GM18861 (cell line): ENCODE data around the gene GLOD4.
"Not testable (repeated sequence)": the region's sequence is repeated elsewhere in the genome, so short reads cannot be mapped to it uniquely, and the experiment has no call there.

Source experiments
- ATAC-seq: cut with Tn5 transposase; IDR thresholded peaks from one replicate; pipeline ENCODE4 v1.9.1; 2021; ENCODE audit not compliant: unreplicated experiment

Gene GLOD4

GRCh38 chr17:778096-778495, 4.0 kb downstream of the GLOD4 start:
- ATAC-seq, result no peak

DNA sequence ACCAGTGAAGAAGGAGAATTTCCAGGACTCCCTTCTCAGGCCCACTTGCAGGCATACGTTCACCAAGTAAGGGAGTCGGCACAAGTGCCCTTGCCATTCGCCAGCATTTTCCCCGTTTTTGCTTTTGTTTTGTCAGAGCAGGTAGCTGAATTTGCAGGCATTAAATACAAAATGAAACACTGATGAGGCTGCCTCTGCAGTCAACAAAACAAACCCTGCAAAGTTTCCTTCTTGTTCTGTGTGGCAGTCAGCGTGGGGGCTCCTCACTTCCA, 7.8 kb downstream of the GLOD4 start:
- no peak for ATAC-seq

- ATAC-seq, result no peak
These were observed 8.4 kb downstream of the GLOD4 start for GRCh38 chr17:773467-774312.

DNA sequence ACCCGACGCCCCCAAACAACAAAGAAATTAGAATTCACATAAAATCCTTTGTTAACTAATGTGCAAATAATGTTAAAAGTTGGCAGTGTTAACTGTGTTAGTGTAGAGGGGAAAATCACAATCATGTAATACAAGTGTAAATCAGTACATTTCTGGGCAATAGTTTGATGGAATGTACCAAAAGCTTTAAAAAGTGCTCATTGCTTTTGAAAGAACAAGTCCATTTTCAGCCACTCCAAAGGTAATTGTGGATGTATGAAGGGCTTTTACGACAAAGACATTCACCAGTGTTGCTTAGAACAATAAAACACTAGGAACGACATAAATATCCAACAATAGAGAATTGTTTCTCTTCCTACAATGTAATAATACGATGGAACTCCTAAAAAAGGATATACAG, 9.1 kb downstream of the GLOD4 start:
- ATAC-seq, result no peak

GRCh38 chr17:767076-767475, 15.0 kb downstream of the GLOD4 start:
- ATAC-seq, result no peak

DNA sequence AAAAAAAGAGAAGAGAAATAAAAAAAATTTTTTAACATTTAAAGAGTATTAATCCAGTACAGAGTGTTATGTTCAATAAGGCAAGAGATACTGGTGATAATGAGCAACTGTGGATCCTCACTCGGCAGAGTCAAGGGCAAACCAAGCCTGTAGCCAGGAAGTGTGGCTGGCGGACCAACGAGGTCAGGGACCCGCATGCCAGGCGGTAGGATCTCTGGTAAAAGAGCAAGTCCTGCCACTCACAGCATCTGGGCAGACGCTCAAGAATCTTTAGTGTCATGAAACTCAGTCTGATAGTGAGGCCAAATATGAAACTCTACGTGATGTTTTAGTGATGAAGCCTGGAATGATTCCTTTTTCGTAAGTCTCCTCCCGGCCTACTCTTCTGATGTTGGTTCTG, 21.7 kb downstream of the GLOD4 start:
- ATAC-seq, result no peak

- ATAC-seq, result no peak
These were observed 22.1 kb downstream of the GLOD4 start for GRCh38 chr17:759964-760363.

DNA sequence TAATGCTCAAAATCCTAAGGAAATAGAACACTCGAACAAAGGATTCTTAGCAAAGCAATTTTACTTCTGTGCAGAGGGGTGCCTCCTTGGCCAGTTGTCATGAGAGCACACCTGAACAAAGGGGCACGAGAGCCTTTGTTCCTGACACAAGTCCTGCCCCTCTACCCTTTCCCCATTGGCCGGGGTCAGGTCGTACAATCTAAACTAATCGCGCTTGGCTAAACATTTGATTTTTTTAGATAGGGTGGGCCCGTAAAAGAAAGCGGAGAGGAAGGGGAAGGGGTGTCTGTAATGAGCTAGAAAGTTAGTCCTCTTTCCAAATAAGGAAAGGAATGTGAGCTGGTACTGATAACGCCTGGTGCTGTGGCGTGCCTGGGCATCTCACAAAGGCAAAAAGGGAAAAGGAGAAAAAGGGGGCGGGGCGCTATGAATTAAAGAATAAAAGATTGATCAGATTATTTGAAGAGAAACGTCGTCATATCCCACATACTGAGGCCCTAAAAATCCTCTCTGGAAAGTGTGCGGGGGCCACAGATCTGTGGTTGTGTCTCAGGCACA, 26.0 kb downstream of the GLOD4 start:
- ATAC-seq, result not testable (repeated sequence)

DNA sequence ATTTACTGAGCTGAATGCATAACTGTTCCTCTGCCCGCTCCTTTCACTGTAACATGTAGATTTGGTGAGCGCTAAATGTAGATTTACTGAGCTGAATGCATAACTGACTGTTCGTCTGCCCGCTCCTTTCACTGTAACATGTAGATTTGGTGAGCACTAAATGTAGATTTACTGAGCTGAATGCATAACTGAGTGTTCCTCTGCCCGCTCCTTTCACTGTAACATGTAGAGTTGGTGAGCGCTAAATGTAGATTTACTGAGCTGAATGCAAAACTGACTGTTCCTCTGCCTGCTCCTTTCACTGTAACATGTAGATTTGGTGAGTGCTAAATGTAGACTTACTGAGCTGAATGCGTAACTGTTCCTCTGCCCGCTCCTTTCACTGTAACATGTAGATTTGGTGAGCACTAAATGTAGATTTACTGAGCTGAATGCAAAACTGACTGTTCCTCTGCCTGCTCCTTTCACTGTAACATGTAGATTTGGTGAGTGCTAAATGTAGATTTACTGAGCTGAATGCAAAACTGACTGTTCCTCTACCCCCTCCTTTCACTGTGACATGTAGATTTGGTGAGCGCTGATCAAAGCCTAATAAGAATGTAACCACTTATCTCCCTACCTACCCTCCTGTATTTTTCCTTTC, 26.6 kb downstream of the GLOD4 start:
- not testable (repeated sequence) for ATAC-seq

DNA sequence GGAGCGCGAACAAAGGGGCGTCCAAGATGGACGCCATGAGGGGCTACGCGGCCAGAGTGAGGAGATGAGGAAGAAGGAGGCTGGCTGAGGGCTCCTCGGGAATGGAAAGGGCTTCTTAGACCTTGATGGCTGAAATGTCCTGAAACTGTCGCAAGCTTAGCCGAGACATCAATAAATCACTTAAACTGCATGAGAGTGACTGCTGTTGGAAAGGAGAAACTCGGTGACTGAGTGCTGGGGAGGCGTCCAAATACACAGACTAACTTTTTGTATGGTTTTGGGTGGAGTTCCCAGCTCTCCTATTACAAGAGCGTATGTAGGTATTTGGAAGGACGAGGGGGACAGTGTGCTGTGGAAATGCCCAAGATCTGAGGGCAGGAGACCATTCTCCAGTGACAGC, 28.7 kb downstream of the GLOD4 start:
- no peak for ATAC-seq

GRCh38 chr17:752620-753219, 29.4 kb downstream of the GLOD4 start:
- no peak for ATAC-seq

DNA sequence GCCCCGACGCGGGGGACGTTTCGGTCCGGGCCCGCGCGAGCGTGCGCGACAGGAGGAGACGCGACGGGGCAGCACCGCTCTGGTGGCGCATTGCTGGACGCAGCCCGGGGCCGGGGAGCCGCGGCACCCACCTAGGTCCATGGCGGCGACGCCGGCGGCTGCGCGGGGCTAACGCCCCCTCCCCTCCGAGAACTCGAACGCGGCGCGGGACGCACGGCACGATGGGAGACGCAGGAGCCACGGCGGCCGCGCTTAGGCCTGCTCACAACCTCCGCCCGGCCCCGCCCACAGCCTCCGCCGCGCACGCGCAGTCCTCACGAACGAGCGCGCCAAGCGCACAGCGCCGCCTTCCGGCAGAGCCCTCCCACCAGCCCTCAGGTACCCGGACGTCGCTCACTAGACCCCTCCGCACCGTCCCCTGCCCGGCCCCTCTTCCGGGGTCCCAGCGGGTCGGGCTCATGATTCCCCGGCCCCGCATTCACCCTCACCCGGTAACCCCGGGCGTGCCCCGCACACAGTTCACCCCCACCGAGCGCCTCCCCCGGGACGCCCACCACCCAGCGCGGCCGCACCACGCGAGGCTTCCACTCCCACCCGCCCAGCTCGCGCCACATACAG, 30.0 kb downstream of the GLOD4 start, which contains the start of gene GEMIN4:
Gene GEMIN4 (minus strand): TSS at position 263 of the 618 bp plus-strand sequence. CDS start 122 bp downstream, at position 141.
- peak; percentile 78 for ATAC-seq

- ATAC-seq, result peak; percentile 23
These were observed 30.6 kb downstream of the GLOD4 start for GRCh38 chr17:751269-752001.

DNA sequence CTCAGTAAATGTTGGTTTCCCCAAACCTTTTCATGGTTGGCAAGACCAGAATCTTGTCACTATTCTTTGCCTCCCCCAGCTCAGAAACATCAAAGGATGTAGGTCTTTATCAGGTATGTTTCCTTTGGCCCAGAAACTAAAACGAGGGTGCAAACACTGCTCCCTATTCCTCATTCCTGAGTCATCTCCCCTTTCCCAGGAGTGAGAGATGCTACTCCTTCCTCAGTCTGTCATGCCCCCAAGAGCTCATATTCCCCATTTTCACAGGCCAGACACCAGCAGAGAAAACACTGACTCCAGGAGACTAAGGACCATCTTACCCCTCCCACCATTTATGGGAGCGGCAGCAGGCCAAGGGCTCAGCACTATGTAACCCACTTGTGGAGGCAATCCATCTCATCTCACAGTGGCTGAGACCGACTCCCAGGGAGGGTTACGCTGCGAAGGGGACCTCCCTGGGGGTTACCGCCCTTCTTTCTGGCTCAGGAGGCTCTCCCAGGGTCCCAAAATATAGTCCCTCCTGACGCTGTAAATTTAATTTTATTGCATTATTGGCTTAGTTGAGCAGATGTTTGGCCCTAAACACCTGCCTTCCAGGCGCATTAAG, 31.5 kb downstream of the GLOD4 start:
- ATAC-seq, result no peak

DNA sequence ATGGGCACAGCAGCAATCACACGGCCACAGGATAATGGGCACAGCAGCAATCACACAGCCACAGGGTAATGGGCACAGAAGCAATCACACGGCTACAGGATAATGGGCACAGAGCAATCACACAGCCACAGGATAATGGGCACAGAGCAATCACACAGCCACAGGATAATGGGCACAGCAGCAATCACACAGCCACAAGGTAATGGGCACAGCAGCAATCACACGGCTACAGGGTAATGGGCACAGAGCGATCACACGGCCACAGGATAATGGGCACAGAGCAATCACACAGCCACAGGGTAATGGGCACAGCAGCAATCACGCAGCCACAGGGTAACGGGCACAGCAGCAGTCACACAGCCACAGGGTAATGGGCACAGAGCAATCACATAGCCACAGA, 32.7 kb downstream of the GLOD4 start:
- ATAC-seq, result not testable (repeated sequence)

- not testable (repeated sequence) for ATAC-seq
These were observed 33.5 kb downstream of the GLOD4 start for GRCh38 chr17:748604-749003.

- ATAC-seq, result no peak
These were observed 35.1 kb downstream of the GLOD4 start for GRCh38 chr17:746783-747629.

GRCh38 chr17:746181-746580, 35.9 kb downstream of the GLOD4 start:
- ATAC-seq, result no peak

GRCh38 chr17:745406-745805, 36.7 kb downstream of the GLOD4 start:
- ATAC-seq, result no peak
